B cell (primary cell): ENCODE data around the gene COL8A2. TPM values are rescaled to one million over a fixed set of nuclear protein-coding genes. Genes with fewer than 3 reads are reported as not detected.

Experiments
- ATAC-seq: fragments of 200-7000 bp; cut with Tn5 transposase; one replicate; pipeline ENCODE4 v1.10.0; 2021; ENCODE audit warnings: low read depth, mild to moderate bottlenecking, moderate number of reproducible peaks, moderate library complexity
- CTCF ChIA-PET: fragments of 350-600 bp; sonication (Branson Sonifier 250); formaldehyde crosslinking; loops from one replicate; lab custom pipeline; 2021; ENCODE audit warnings: antibody characterized with exemption, inconsistent platforms; lab: Charles Lee
- POLR2A ChIA-PET: fragments of 350-600 bp; sonication (Branson Sonifier 250); formaldehyde crosslinking; loops from one replicate; lab custom pipeline; 2021; ENCODE audit warnings: antibody characterized with exemption; lab: Charles Lee
- DNase-seq: peaks from one replicate; pipeline ENCODE4 v3.0.0; 2013
- H2AFZ ChIP-seq: 2 replicates; pipeline ENCODE4 v1.6.1; 2012; ENCODE audit warnings: mild to moderate bottlenecking, low read depth, low read length; ENCODE audit not compliant: insufficient read depth, poor library complexity, severe bottlenecking
- H3K27ac ChIP-seq, 2 donors: 1 replicate in 1 of 2; 2 replicates in 1 of 2; pipeline ENCODE4 v1.5.1; 2012 to 2013; ENCODE audit warnings: low read length in 2 of 2, mild to moderate bottlenecking in 2 of 2, moderate library complexity in 1 of 2
- H3K27me3 ChIP-seq, 4 experiments: fragments of 200-600 bp in 1 of 4; sonication (generic) in 1 of 4; replicated peaks in 1 of 4; 1 replicate in 2 of 4; 2 replicates in 2 of 4; pipeline versions ENCODE4 v1.6.1 to v1.7.0; 2013 to 2016; ENCODE audit warnings: low read length in 3 of 4, mild to moderate bottlenecking in 2 of 4, mixed read lengths in 1 of 4, moderate library complexity in 1 of 4; ENCODE audit not compliant: insufficient read depth in 4 of 4, control insufficient read depth in 3 of 4; ENCODE audit errors: control extremely low read depth in 1 of 4
- H3K36me3 ChIP-seq, 2 experiments: replicated peaks in 1 of 2; 1 replicate in 1 of 2; 2 replicates in 1 of 2; pipeline versions ENCODE4 v1.6.1 to v1.7.1; 2013; ENCODE audit warnings: low read length in 1 of 2; ENCODE audit not compliant: insufficient read depth in 2 of 2, control insufficient read depth in 1 of 2; ENCODE audit errors: control extremely low read depth in 1 of 2, extremely low read depth in 1 of 2
- H3K4me1 ChIP-seq, 2 donors: fragments of 200-600 bp in 1 of 2; sonication (generic) in 1 of 2; 1 replicate in 1 of 2; 2 replicates in 1 of 2; pipeline versions ENCODE4 v1.5.1 to v1.6.1; 2013 to 2017; ENCODE audit warnings: low read length in 2 of 2; ENCODE audit not compliant: control insufficient read depth in 2 of 2, insufficient read depth in 2 of 2
- H3K4me2 ChIP-seq: replicated peaks from 2 replicates; pipeline ENCODE3; 2012; ENCODE audit warnings: mild to moderate bottlenecking, low read depth, low read length; ENCODE audit not compliant: poor library complexity, severe bottlenecking
- H3K4me3 ChIP-seq, 5 experiments: fragments of 200-600 bp in 1 of 5; sonication (generic) in 1 of 5; 1 replicate in 3 of 5; 2 replicates in 2 of 5; pipeline versions ENCODE4 v1.5.1 to v1.7.0; 2011 to 2016; ENCODE audit warnings: low read length in 4 of 5, mild to moderate bottlenecking in 4 of 5, low read depth in 2 of 5, control low read depth in 1 of 5, moderate library complexity in 1 of 5; ENCODE audit not compliant: insufficient read depth in 1 of 5; ENCODE audit errors: control extremely low read depth in 1 of 5, extremely low read depth in 1 of 5
- H3K79me2 ChIP-seq: fragments of 200-600 bp; sonication (generic); one replicate; pipeline ENCODE4 v1.6.0; 2016; ENCODE audit warnings: low read length; ENCODE audit not compliant: control insufficient read depth, insufficient read depth
- H3K9ac ChIP-seq: fragments of 200-600 bp; sonication (generic); 2 replicates; pipeline ENCODE4 v1.6.1; 2017; ENCODE audit warnings: mild to moderate bottlenecking, low read length, moderate library complexity
- H3K9me3 ChIP-seq, 3 donors: one replicate each; pipeline versions ENCODE4 v1.6.1 to v1.7.1; 2013; ENCODE audit warnings: low read length in 2 of 3; ENCODE audit not compliant: control insufficient read depth in 2 of 3, insufficient read depth in 1 of 3; ENCODE audit errors: control extremely low read depth in 1 of 3
- H4K20me1 ChIP-seq: 2 replicates; pipeline ENCODE4 v1.6.0; 2012; ENCODE audit warnings: mild to moderate bottlenecking, low read length; ENCODE audit not compliant: insufficient read depth, control insufficient read depth, poor library complexity, severe bottlenecking
- H3K27ac Mint-ChIP-seq: one replicate; pipeline ENCODE4 v1.8.0; 2021; ENCODE audit warnings: mixed read lengths
- H3K27me3 Mint-ChIP-seq: one replicate; pipeline ENCODE4 v1.8.0; 2021; ENCODE audit warnings: mixed read lengths
- H3K4me1 Mint-ChIP-seq: one replicate; pipeline ENCODE4 v1.8.0; 2021; ENCODE audit warnings: mixed read lengths
- H3K4me3 Mint-ChIP-seq: one replicate; pipeline ENCODE4 v1.8.0; 2021; ENCODE audit warnings: mixed read lengths
- H3K9me3 Mint-ChIP-seq: one replicate; pipeline ENCODE4 v1.8.0; 2022; ENCODE audit warnings: mixed read lengths; ENCODE audit not compliant: insufficient read depth
- EZH2 ChIP-seq: IDR thresholded peaks from 2 replicates; pipeline ENCODE4 v1.6.1; 2012; ENCODE audit warnings: borderline replicate concordance, low read depth, mild to moderate bottlenecking, moderate library complexity, low read length; ENCODE audit not compliant: insufficient read depth, poor library complexity, severe bottlenecking
- WGBS: methylation state at CpG from one replicate; pipeline ENCODE4 v1.1.5; 2013; ENCODE audit warnings: missing lambda C conversion rate; ENCODE audit not compliant: insufficient coverage; 5-methylcytosine and 5-hydroxymethylcytosine counted together
- intact Hi-C: fragments of 100-400 bp; cut with micrococcal nuclease; formaldehyde crosslinking; loops from one replicate; pipeline ENCODE4 v1.10.0; 2022
- polyA plus RNA-seq: library from polyadenylated mRNA; depleted of rRNA; stranded (reverse); fragments of >200 nt; gene quantifications from 2 replicates; pipeline ENCODE4 v1.2.3, GENCODE V29; 2012
- total RNA-seq, 2 donors: library from RNA; stranded (reverse); fragments of 120-200 nt in 1 of 2; gene quantifications; 1 replicate in 1 of 2; 2 replicates in 1 of 2; pipeline versions ENCODE4 v1.2.3 to v1.2.4, GENCODE V29; 2013 to 2022
- TF ChIP-seq, protein P1 (sequence below): fragments of 200-600 bp; IDR thresholded peaks from one replicate; pipeline ENCODE4 v1.8.0; 2022; ENCODE audit warnings: antibody characterized with exemption, mild to moderate bottlenecking

COL8A2 gene
- total and polyA plus RNA-seq, 2 donors (not counting 1 experiment from before 2014, with no cell fraction given), result 0.17 TPM; not detected in 1

- ATAC-seq (no peak), DNase-seq (no peak)
- Histone ChIP-seq H3K27me3 (no peaks in the 10 kb centered on the region), H3K4me1 (peaks cover 32 to 41% of the 10 kb centered on the region in 2 donors), H3K9me3 (no peaks in the 10 kb centered on the region), H4K20me1 (peaks cover 2% of the 10 kb centered on the region), H3K79me2 (peaks cover 57% of the 10 kb centered on the region), H3K27ac (peak overlapping the region; percentile 77 to 94), H3K4me3 (peak overlapping the region; percentile 74 to 84 (median 83)), H3K36me3 (peaks cover 4 to 7% of the 10 kb centered on the region in 2 experiments), H3K4me2 (peak overlapping the region; percentile 82), H2AFZ (peak overlapping the region; percentile 82), H3K9ac (peak overlapping the region; percentile 77)
- TF ChIP-seq EZH2, result no peak
- TF ChIP-seq, protein P1, sequence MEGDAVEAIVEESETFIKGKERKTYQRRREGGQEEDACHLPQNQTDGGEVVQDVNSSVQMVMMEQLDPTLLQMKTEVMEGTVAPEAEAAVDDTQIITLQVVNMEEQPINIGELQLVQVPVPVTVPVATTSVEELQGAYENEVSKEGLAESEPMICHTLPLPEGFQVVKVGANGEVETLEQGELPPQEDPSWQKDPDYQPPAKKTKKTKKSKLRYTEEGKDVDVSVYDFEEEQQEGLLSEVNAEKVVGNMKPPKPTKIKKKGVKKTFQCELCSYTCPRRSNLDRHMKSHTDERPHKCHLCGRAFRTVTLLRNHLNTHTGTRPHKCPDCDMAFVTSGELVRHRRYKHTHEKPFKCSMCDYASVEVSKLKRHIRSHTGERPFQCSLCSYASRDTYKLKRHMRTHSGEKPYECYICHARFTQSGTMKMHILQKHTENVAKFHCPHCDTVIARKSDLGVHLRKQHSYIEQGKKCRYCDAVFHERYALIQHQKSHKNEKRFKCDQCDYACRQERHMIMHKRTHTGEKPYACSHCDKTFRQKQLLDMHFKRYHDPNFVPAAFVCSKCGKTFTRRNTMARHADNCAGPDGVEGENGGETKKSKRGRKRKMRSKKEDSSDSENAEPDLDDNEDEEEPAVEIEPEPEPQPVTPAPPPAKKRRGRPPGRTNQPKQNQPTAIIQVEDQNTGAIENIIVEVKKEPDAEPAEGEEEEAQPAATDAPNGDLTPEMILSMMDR, result no peak
- WGBS, result 1% methylated on average over 16 of the region's 16 CpGs
- Mint-ChIP-seq H3K9me3 (no peaks in the 10 kb centered on the region), H3K27ac (peak overlapping the region; percentile 98), H3K4me1 (peaks cover 61% of the 10 kb centered on the region), H3K27me3 (no peaks in the 10 kb centered on the region), H3K4me3 (peak overlapping the region; percentile 99)
- intact Hi-C loops, result loop anchor here (1.0 to 5.0 kb wide), 9 partner anchors 39 to 1543 kb away; partner anchors contain the start of genes ADPRS, CDCA8 and THRAP3
- CTCF ChIA-PET, result interaction anchor here (0.5 to 9.5 kb wide), 30 partner anchors 13 to 315 kb away, joined by 3 to 187 read pairs (median 7); partner anchors contain the start of genes ADPRS, AGO1, LSM10 and MRPS15
- POLR2A ChIA-PET, result interaction anchor here (0.6 to 2.7 kb wide), 10 partner anchors 13 to 315 kb away, joined by 3 to 27 read pairs (median 4); partner anchors contain the start of genes MRPS15 and THRAP3
These were observed 23.8 kb upstream of the COL8A2 start for GRCh38 chr1:36148821-36149236.

- Histone ChIP-seq H2AFZ (no peak overlapping the region), H3K4me2 (no peak overlapping the region), H3K36me3 (peaks cover 4 to 17% of the 10 kb centered on the region in 2 experiments), H3K27me3 (no peaks in the 10 kb centered on the region), H3K79me2 (peaks cover 82% of the 10 kb centered on the region), H3K9me3 (no peaks in the 10 kb centered on the region), H3K4me3 (no peak overlapping the region), H4K20me1 (peaks cover 16% of the 10 kb centered on the region), H3K4me1 (peaks cover 6 to 16% of the 10 kb centered on the region in 2 donors), H3K9ac (no peak overlapping the region), H3K27ac (no peak overlapping the region)
- no peak for DNase-seq
- Mint-ChIP-seq H3K27me3 (no peaks in the 10 kb centered on the region), H3K27ac (no peak overlapping the region), H3K4me1 (peaks cover 42% of the 10 kb centered on the region), H3K4me3 (no peak overlapping the region), H3K9me3 (no peaks in the 10 kb centered on the region)
- ATAC-seq, result no peak
- ChIA-PET POLR2A (no interaction called here), CTCF (interaction anchor here (1.5 to 3.8 kb wide), 3 partner anchors 9 to 44 kb away, joined by 5 to 16 read pairs (median 14); no protein-coding TSS in a partner anchor)
- 100% methylated on average over 2 of the region's 2 CpGs for WGBS
- no peak for TF ChIP-seq EZH2
- TF ChIP-seq, protein P1, result no peak
- intact Hi-C loops, result no loop called here
These were observed 19.4 kb upstream of the COL8A2 start for GRCh38 chr1:36144413-36144812.
